K562 (cell line): ENCODE measurements around the gene SOX15. TPM values are rescaled to one million over a fixed set of nuclear protein-coding genes. Genes with fewer than 3 reads are reported as not detected.

Experiments
- EHMT2 ChIP-seq: fragments of 450-650 bp; IDR thresholded peaks from 2 replicates; pipeline ENCODE4 v1.6.1; 2018; ENCODE audit warnings: antibody characterized with exemption
- ELF1 ChIP-seq: fragments of 200-800 bp; sonication (Bioruptor generic); IDR thresholded peaks from 2 replicates; pipeline ENCODE4 v1.6.1; 2016; ENCODE audit warnings: missing genetic modification characterization, missing compliant biosample characterization
- LARP7 ChIP-seq: fragments of 450-650 bp; IDR thresholded peaks from 2 replicates; pipeline ENCODE4 v1.6.1; 2016
- MIER1 ChIP-seq: fragments of 450-650 bp; IDR thresholded peaks from 2 replicates; pipeline ENCODE4 v1.6.1; 2016; ENCODE audit warnings: antibody characterized with exemption, mild to moderate bottlenecking, low read depth
- MYC ChIP-seq, 2 experiments: fragments of 250-450 bp in 1 of 2; sonication (Bioruptor Pico) in 1 of 2; IDR thresholded peaks; 2 replicates each; pipeline versions ENCODE4 v1.5.1 to v1.6.1; 2012 to 2021; ENCODE audit warnings: low read depth in 2 of 2, borderline replicate concordance in 1 of 2, improper control_type of control experiment in 1 of 2, low read length in 1 of 2, mild to moderate bottlenecking in 1 of 2, moderate library complexity in 1 of 2
- PCBP1 ChIP-seq: fragments of 200-400 bp; formaldehyde crosslinking; IDR thresholded peaks from 2 replicates; pipeline ENCODE4 v1.6.1; 2018; ENCODE audit warnings: mild to moderate bottlenecking, low read depth, low read length; ENCODE audit not compliant: poor library complexity, severe bottlenecking
- POLR3G ChIP-seq: IDR thresholded peaks from 2 replicates; pipeline ENCODE4 v1.6.1; 2011; ENCODE audit not compliant: insufficient read length, insufficient replicate concordance; ENCODE audit errors: extremely low read depth
- SMAD4 ChIP-seq: fragments of 250-450 bp; sonication (Bioruptor Pico); conservative IDR thresholded peaks from 2 replicates; pipeline ENCODE4 v1.8.0; 2021; ENCODE audit warnings: inconsistent platforms, mild to moderate bottlenecking, moderate library complexity
- TRIM28 ChIP-seq: fragments of 450-650 bp; IDR thresholded peaks from 2 replicates; pipeline ENCODE4 v1.6.1; 2017
- ZC3H4 ChIP-seq: sonication (generic); formaldehyde crosslinking; IDR thresholded peaks from 2 replicates; pipeline ENCODE4 v1.9.0; 2021; ENCODE audit warnings: missing genetic modification reagents, borderline replicate concordance
- ZFP30 ChIP-seq: fragments of 250-450 bp; sonication (Bioruptor Pico); IDR thresholded peaks from 2 replicates; pipeline ENCODE4 v1.8.0; 2022; ENCODE audit warnings: moderate library complexity, mild to moderate bottlenecking, inconsistent platforms, borderline replicate concordance
- ZNF551 ChIP-seq: fragments of 250-450 bp; sonication (Bioruptor Pico); IDR thresholded peaks from 2 replicates; pipeline ENCODE4 v1.5.0; 2021; ENCODE audit warnings: mild to moderate bottlenecking, moderate library complexity
- ZNF699 ChIP-seq: fragments of 250-450 bp; sonication (Bioruptor Pico); IDR thresholded peaks from 2 replicates; pipeline ENCODE4 v1.8.0; 2021; ENCODE audit warnings: mild to moderate bottlenecking, moderate library complexity; ENCODE audit not compliant: insufficient replicate concordance
- polyA plus RNA-seq, 8 experiments: library from polyadenylated mRNA; depleted of rRNA in 4 of 8; stranded (reverse) in 5 of 8; unstranded in 3 of 8; fragments of >200 nt; fragmentation: Nextera tagmentation in 2 of 8; fragmentation: Illumina TruSeq in 1 of 8; extraction: Ambion mirVana in 2 of 8; extraction: Trizol in 1 of 8; gene quantifications; 2 replicates each; pipeline versions ENCODE4 v1.2.1 to v1.2.3, GENCODE V29; 2011 to 2014; ENCODE audit warnings: inconsistent platforms in 1 of 8, missing spikeins in 1 of 8
- total RNA-seq, 7 experiments: library from RNA; depleted of rRNA in 6 of 7; stranded (reverse); fragments of >200 nt in 6 of 7; fragmentation: Illumina TruSeq in 2 of 7; extraction: Trizol in 2 of 7; gene quantifications; 2 replicates each; pipeline versions ENCODE4 v1.2.1 to v1.2.3, GENCODE V29; 2011 to 2021; ENCODE audit warnings: low replicate concordance in 1 of 7
- TF ChIP-seq, protein P1 (sequence below): fragments of 250-450 bp; sonication (Bioruptor Pico); IDR thresholded peaks from 2 replicates; pipeline ENCODE4 v1.4.0; 2020
- TF ChIP-seq, protein P2 (sequence below): fragments of 450-650 bp; formaldehyde crosslinking; IDR thresholded peaks from 2 replicates; pipeline ENCODE4 v1.4.0; 2020; ENCODE audit warnings: mild to moderate bottlenecking, mixed read lengths
- TF ChIP-seq, protein P3 (sequence below): sonication (generic); formaldehyde crosslinking; IDR thresholded peaks from 2 replicates; pipeline ENCODE4 v1.9.0; 2022; ENCODE audit warnings: mild to moderate bottlenecking, missing genetic modification reagents
- TF ChIP-seq, protein P4 (sequence below): sonication (generic); formaldehyde crosslinking; IDR thresholded peaks from 2 replicates; pipeline ENCODE4 v1.8.0; 2023; ENCODE audit warnings: mild to moderate bottlenecking, missing genetic modification reagents
- TF ChIP-seq, protein P5 (sequence below): IDR thresholded peaks from 2 replicates; pipeline ENCODE4 v1.6.1; 2011; ENCODE audit not compliant: insufficient read length; ENCODE audit errors: extremely low read depth

The SOX15 gene
- total and polyA plus RNA-seq, 9 of the 15 experiments (the other 6 are each of a cell fraction or from before 2014, with no cell fraction given): 0.07 to 0.33 (median 0.19) TPM; not detected in 5

DNA sequence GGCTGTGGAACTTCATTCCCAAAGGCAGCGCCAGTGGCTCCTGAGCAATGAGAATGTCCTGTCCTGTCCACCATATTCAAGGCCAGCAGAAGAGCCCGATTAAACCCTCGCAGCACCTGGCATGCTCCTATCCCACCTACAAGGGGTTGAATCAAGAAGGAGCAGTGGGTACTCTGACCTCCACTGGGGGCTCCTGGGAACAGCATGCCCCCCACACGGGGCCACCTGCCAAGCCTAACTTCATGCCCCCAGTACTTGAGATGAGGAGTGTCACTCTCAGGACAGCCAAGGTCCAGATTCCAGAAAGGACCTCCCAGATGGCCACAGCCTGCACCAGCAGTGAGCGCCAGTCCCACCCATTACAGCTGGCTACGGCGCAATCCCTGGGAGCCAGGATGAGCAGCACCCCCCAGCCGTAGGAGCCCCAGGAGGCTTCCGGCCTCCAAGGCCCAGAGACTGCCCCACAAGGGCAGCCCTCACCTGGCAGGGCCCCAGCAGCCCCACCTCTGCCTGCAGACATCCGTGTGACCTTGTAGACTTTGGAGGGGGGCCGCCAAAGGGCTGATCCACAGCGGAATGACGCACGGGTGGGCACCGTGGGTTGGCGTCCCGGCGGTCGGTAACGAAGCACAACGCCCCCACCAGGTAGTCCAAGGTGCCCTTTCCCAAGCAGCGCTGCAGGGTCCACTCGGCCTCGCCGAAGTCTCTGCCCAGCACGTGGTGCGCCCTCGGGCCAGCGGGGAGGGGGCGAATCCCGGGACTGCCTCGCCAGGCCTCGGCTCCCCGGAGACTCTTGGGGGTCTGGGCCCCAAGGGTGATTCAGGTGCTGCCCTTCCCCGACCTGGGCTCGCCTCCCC is 7.3 kb downstream of the SOX15 start (continued):
- TF ChIP-seq, protein P1, sequence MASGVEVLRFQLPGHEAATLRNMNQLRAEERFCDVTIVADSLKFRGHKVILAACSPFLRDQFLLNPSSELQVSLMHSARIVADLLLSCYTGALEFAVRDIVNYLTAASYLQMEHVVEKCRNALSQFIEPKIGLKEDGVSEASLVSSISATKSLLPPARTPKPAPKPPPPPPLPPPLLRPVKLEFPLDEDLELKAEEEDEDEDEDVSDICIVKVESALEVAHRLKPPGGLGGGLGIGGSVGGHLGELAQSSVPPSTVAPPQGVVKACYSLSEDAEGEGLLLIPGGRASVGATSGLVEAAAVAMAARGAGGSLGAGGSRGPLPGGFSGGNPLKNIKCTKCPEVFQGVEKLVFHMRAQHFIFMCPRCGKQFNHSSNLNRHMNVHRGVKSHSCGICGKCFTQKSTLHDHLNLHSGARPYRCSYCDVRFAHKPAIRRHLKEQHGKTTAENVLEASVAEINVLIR (CRISPR knock-in tag): no peak
- TF ChIP-seq PCBP1 (peak; percentile 44), MIER1 (no peak), TRIM28 (no peak), EHMT2 (no peak), SMAD4 (peak; percentile 64; the same call in 1 of the 2 replicates), POLR3G (no peak), ZNF551 (CRISPR knock-in tag) (no peak), ZC3H4 (CRISPR knock-in tag) (no peak), ZFP30 (no peak), LARP7 (no peak), ZNF699 (no peak), ELF1 (tag) (no peak), MYC (IDR thresholded peaks at IDR 0.05; ENCODE audit: low read depth, low read length) (no peak), MYC (CRISPR knock-in tag; IDR thresholded peaks at IDR 0.05; ENCODE audit: borderline replicate concordance, low read depth) (peak; percentile 73; the same call in 1 of the 2 replicates)
- TF ChIP-seq, protein P2, sequence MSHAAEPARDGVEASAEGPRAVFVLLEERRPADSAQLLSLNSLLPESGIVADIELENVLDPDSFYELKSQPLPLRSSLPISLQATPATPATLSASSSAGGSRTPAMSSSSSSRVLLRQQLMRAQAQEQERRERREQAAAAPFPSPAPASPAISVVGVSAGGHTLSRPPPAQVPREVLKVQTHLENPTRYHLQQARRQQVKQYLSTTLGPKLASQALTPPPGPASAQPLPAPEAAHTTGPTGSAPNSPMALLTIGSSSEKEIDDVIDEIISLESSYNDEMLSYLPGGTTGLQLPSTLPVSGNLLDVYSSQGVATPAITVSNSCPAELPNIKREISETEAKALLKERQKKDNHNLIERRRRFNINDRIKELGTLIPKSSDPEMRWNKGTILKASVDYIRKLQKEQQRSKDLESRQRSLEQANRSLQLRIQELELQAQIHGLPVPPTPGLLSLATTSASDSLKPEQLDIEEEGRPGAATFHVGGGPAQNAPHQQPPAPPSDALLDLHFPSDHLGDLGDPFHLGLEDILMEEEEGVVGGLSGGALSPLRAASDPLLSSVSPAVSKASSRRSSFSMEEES (CRISPR knock-in tag): no peak
- TF ChIP-seq, protein P3, sequence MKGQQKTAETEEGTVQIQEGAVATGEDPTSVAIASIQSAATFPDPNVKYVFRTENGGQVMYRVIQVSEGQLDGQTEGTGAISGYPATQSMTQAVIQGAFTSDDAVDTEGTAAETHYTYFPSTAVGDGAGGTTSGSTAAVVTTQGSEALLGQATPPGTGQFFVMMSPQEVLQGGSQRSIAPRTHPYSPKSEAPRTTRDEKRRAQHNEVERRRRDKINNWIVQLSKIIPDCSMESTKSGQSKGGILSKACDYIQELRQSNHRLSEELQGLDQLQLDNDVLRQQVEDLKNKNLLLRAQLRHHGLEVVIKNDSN (CRISPR knock-in tag): peak; percentile 56
- TF ChIP-seq, protein P4, sequence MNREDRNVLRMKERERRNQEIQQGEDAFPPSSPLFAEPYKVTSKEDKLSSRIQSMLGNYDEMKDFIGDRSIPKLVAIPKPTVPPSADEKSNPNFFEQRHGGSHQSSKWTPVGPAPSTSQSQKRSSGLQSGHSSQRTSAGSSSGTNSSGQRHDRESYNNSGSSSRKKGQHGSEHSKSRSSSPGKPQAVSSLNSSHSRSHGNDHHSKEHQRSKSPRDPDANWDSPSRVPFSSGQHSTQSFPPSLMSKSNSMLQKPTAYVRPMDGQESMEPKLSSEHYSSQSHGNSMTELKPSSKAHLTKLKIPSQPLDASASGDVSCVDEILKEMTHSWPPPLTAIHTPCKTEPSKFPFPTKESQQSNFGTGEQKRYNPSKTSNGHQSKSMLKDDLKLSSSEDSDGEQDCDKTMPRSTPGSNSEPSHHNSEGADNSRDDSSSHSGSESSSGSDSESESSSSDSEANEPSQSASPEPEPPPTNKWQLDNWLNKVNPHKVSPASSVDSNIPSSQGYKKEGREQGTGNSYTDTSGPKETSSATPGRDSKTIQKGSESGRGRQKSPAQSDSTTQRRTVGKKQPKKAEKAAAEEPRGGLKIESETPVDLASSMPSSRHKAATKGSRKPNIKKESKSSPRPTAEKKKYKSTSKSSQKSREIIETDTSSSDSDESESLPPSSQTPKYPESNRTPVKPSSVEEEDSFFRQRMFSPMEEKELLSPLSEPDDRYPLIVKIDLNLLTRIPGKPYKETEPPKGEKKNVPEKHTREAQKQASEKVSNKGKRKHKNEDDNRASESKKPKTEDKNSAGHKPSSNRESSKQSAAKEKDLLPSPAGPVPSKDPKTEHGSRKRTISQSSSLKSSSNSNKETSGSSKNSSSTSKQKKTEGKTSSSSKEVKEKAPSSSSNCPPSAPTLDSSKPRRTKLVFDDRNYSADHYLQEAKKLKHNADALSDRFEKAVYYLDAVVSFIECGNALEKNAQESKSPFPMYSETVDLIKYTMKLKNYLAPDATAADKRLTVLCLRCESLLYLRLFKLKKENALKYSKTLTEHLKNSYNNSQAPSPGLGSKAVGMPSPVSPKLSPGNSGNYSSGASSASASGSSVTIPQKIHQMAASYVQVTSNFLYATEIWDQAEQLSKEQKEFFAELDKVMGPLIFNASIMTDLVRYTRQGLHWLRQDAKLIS (CRISPR knock-in tag): 0 out of 2 replicates have a peak, but pooled peaks have one; percentile 18
- TF ChIP-seq, protein P5, sequence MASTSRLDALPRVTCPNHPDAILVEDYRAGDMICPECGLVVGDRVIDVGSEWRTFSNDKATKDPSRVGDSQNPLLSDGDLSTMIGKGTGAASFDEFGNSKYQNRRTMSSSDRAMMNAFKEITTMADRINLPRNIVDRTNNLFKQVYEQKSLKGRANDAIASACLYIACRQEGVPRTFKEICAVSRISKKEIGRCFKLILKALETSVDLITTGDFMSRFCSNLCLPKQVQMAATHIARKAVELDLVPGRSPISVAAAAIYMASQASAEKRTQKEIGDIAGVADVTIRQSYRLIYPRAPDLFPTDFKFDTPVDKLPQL: no peak
